Neural cell (in vitro differentiated cells): ENCODE results near the gene WNK2. TPM values are rescaled to one million over a fixed set of nuclear protein-coding genes. Genes with fewer than 3 reads are reported as not detected.

Experiments used
- H2AFZ ChIP-seq: fragments of 200-600, 300-800 bp; sonication (generic), shearing (Covaris generic); 2 replicates; pipeline ENCODE4 v1.6.0; 2014; ENCODE audit warnings: low read depth, mild to moderate bottlenecking, antibody characterized with exemption, low read length, moderate library complexity
- H3F3A ChIP-seq: fragments of 200-600 bp; shearing (Covaris generic); 2 replicates; pipeline ENCODE4 v1.6.1; 2016; ENCODE audit warnings: mild to moderate bottlenecking, moderate library complexity, mixed read lengths, antibody characterized with exemption, low read length; ENCODE audit not compliant: insufficient read depth, poor library complexity, severe bottlenecking
- H3K27ac ChIP-seq: fragments of 200-600, 300-800 bp; sonication (generic), shearing (Covaris generic); 2 replicates; pipeline ENCODE4 v1.5.1; 2014; ENCODE audit warnings: mild to moderate bottlenecking, low read length, moderate library complexity
- H3K27me3 ChIP-seq: fragments of 300-800, 200-600 bp; sonication (generic), shearing (Covaris generic); 2 replicates; pipeline ENCODE4 v1.6.0; 2014; ENCODE audit warnings: mild to moderate bottlenecking, low read depth, low read length, moderate library complexity; ENCODE audit not compliant: insufficient read depth
- H3K36me3 ChIP-seq: fragments of 300-800, 200-600 bp; sonication (generic), shearing (Covaris generic); 2 replicates; pipeline ENCODE4 v1.5.1; 2014; ENCODE audit warnings: mild to moderate bottlenecking, antibody characterized with exemption, low read length, moderate library complexity; ENCODE audit not compliant: insufficient read depth
- H3K4me2 ChIP-seq: fragments of 300-800, 200-600 bp; sonication (generic), shearing (Covaris generic); 2 replicates; pipeline ENCODE4 v1.6.0; 2014; ENCODE audit warnings: mild to moderate bottlenecking, low read length
- H3K4me3 ChIP-seq: fragments of 300-800, 200-600 bp; sonication (generic), shearing (Covaris generic); 2 replicates; pipeline ENCODE4 v1.5.1; 2014; ENCODE audit warnings: mild to moderate bottlenecking, low read length, moderate library complexity
- H3K79me2 ChIP-seq: fragments of 200-600 bp; shearing (Covaris generic); replicated peaks from 2 replicates; pipeline ENCODE4 v1.6.0; 2014; ENCODE audit warnings: mild to moderate bottlenecking, low read length, moderate library complexity; ENCODE audit not compliant: insufficient read depth
- H3K9ac ChIP-seq: fragments of 300-800, 200-600 bp; sonication (generic), shearing (Covaris generic); 2 replicates; pipeline ENCODE4 v1.6.1; 2016; ENCODE audit warnings: mild to moderate bottlenecking, low read length, mixed read lengths
- H3K9me2 ChIP-seq: fragments of 200-600 bp; shearing (Covaris generic); 2 replicates; pipeline ENCODE4 v1.6.1; 2016; ENCODE audit warnings: mild to moderate bottlenecking, low read length, mixed read lengths; ENCODE audit not compliant: insufficient read depth
- H3K9me3 ChIP-seq: fragments of 200-600, 300-800 bp; sonication (generic), shearing (Covaris generic); 2 replicates; pipeline ENCODE4 v1.6.1; 2016; ENCODE audit warnings: mild to moderate bottlenecking, mixed run types, low read length, moderate library complexity, mixed read lengths
- H4K20me1 ChIP-seq: fragments of 200-600 bp; shearing (Covaris generic); 2 replicates; pipeline ENCODE4 v1.6.1; 2016; ENCODE audit warnings: mild to moderate bottlenecking, mixed run types; ENCODE audit not compliant: insufficient read depth
- EP300 ChIP-seq: fragments of 450-650 bp; conservative IDR thresholded peaks from 2 replicates; pipeline ENCODE4 v1.6.1; 2014; ENCODE audit warnings: antibody characterized with exemption, mild to moderate bottlenecking, moderate library complexity; ENCODE audit not compliant: poor library complexity, severe bottlenecking
- EZH2 ChIP-seq: fragments of 200-600, 300-800 bp; shearing (Covaris generic), sonication (generic); IDR thresholded peaks from 2 replicates; pipeline ENCODE4 v1.6.1; 2014; ENCODE audit warnings: antibody characterized with exemption, low read length, borderline replicate concordance, mild to moderate bottlenecking; ENCODE audit not compliant: insufficient read depth, poor library complexity, severe bottlenecking
- MXI1 ChIP-seq: fragments of 450-650 bp; conservative IDR thresholded peaks from 2 replicates; pipeline ENCODE4 v1.6.1; 2014; ENCODE audit warnings: antibody characterized with exemption, mild to moderate bottlenecking; ENCODE audit not compliant: poor library complexity, severe bottlenecking
- POLR2AphosphoS5 ChIP-seq: IDR thresholded peaks from 2 replicates; pipeline ENCODE4 v1.6.1; 2012
- RAD21 ChIP-seq: fragments of 450-650 bp; conservative IDR thresholded peaks from 2 replicates; pipeline ENCODE4 v1.6.1; 2014; ENCODE audit warnings: antibody characterized with exemption, mild to moderate bottlenecking, moderate library complexity
- SMC3 ChIP-seq: fragments of 450-650 bp; conservative IDR thresholded peaks from 2 replicates; pipeline ENCODE4 v1.6.1; 2014; ENCODE audit warnings: antibody characterized with exemption, mild to moderate bottlenecking, moderate library complexity; ENCODE audit not compliant: poor library complexity
- TAF1 ChIP-seq: IDR thresholded peaks from 2 replicates; pipeline ENCODE4 v1.6.1; 2012; ENCODE audit warnings: low read depth
- polyA plus RNA-seq: library from polyadenylated mRNA; depleted of rRNA; stranded (reverse); fragments of >200 nt; gene quantifications from 2 replicates; pipeline ENCODE4 v1.2.3, GENCODE V29; 2014
- TF ChIP-seq, protein P1 (sequence below): IDR thresholded peaks from 2 replicates; pipeline ENCODE4 v1.6.1; 2012; ENCODE audit warnings: borderline replicate concordance
- TF ChIP-seq, protein P2 (sequence below): fragments of 450-650 bp; IDR thresholded peaks from 2 replicates; pipeline ENCODE4 v1.5.1; 2014; ENCODE audit warnings: antibody characterized with exemption, mild to moderate bottlenecking, moderate library complexity; ENCODE audit not compliant: poor library complexity, severe bottlenecking

The WNK2 gene
- polyA plus RNA-seq, 1 donor from 2014 or later: 37.1 TPM

DNA sequence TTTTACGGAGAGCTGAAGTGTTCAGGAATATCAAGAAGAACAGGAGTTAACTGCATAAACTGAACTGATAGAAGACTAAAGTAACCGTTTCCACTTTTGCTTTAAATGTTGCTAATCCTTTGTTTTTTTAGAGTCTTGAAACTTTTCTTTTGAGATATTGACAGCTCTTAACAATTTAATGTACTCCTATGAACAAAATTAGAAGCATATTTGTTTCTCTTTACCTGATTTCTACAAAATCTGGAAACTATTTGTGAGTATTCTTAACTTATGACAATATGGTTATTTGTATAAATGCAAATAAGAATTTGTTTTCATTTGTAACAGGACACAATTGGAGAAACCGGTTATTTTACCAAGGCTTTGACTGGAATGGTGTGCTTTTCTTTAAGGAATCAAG lies 178.1 kb downstream of the WNK2 start:
- H3K36me3 ChIP-seq: no peaks in the 10 kb centered on the region
- H3K9me3 ChIP-seq: no peaks in the 10 kb centered on the region

DNA sequence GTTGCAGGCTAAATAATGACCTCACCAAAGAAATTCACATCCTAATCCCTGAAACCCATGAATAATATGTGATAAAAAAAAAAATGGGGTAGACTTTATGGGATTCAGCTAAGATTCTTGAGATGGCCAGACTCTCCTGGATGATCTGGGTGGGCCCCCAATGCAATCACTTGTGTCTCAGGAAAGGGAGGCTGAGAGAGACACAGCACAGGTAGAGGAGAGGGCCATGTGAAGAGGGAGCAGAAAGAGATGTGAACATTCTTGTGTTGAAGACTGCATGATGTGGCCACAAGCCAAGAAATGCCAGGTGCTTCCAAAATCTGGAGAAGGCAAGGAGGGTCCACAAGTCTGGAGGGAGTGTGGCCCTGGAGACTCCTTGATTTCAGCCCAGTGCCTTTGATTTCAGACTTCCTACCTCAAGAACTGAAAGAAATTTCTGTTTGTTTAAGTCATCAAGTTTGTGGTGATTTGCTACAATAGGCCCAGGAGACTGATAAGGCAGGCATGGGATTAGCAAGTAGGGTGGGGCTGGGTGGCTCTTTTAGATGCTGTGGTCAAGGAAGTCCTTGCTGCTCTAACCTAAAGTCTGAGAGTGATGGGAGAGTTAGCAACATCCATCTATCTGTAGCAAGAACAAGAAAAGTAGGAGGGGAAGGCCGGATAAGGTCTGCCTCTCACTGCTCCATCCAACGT lies 180.9 kb downstream of the WNK2 start:
- Histone ChIP-seq H2AFZ (no peak overlapping the region), H3K9ac (no peak overlapping the region), H3F3A (no peaks in the 10 kb centered on the region), H3K4me3 (no peak overlapping the region), H3K79me2 (no peaks in the 10 kb centered on the region), H3K9me2 (no peaks in the 10 kb centered on the region), H4K20me1 (no peaks in the 10 kb centered on the region), H3K27ac (no peak overlapping the region), H3K9me3 (no peaks in the 10 kb centered on the region), H3K36me3 (no peaks in the 10 kb centered on the region), H3K4me2 (no peak overlapping the region), H3K27me3 (no peaks in the 10 kb centered on the region)
- TF ChIP-seq, protein P1, sequence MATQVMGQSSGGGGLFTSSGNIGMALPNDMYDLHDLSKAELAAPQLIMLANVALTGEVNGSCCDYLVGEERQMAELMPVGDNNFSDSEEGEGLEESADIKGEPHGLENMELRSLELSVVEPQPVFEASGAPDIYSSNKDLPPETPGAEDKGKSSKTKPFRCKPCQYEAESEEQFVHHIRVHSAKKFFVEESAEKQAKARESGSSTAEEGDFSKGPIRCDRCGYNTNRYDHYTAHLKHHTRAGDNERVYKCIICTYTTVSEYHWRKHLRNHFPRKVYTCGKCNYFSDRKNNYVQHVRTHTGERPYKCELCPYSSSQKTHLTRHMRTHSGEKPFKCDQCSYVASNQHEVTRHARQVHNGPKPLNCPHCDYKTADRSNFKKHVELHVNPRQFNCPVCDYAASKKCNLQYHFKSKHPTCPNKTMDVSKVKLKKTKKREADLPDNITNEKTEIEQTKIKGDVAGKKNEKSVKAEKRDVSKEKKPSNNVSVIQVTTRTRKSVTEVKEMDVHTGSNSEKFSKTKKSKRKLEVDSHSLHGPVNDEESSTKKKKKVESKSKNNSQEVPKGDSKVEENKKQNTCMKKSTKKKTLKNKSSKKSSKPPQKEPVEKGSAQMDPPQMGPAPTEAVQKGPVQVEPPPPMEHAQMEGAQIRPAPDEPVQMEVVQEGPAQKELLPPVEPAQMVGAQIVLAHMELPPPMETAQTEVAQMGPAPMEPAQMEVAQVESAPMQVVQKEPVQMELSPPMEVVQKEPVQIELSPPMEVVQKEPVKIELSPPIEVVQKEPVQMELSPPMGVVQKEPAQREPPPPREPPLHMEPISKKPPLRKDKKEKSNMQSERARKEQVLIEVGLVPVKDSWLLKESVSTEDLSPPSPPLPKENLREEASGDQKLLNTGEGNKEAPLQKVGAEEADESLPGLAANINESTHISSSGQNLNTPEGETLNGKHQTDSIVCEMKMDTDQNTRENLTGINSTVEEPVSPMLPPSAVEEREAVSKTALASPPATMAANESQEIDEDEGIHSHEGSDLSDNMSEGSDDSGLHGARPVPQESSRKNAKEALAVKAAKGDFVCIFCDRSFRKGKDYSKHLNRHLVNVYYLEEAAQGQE: no peak
- no peak for TF ChIP-seq EZH2

More for the DNA sequence above, 178.1 kb downstream of the WNK2 start:
- Histone ChIP-seq H3K4me3 (no peak overlapping the region), H3K9ac (no peak overlapping the region), H3F3A (no peaks in the 10 kb centered on the region), H4K20me1 (no peaks in the 10 kb centered on the region), H2AFZ (no peak overlapping the region), H3K4me2 (no peak overlapping the region), H3K9me2 (no peaks in the 10 kb centered on the region), H3K27ac (no peak overlapping the region), H3K27me3 (no peaks in the 10 kb centered on the region), H3K79me2 (no peaks in the 10 kb centered on the region)
- TF ChIP-seq POLR2AphosphoS5: no peak
- no peak for TF ChIP-seq MXI1
- TF ChIP-seq, protein P1: no peak
- no peak for TF ChIP-seq EP300
- no peak for TF ChIP-seq SMC3
- TF ChIP-seq TAF1: no peak
- TF ChIP-seq RAD21: no peak
- TF ChIP-seq EZH2: no peak
- TF ChIP-seq, protein P2, sequence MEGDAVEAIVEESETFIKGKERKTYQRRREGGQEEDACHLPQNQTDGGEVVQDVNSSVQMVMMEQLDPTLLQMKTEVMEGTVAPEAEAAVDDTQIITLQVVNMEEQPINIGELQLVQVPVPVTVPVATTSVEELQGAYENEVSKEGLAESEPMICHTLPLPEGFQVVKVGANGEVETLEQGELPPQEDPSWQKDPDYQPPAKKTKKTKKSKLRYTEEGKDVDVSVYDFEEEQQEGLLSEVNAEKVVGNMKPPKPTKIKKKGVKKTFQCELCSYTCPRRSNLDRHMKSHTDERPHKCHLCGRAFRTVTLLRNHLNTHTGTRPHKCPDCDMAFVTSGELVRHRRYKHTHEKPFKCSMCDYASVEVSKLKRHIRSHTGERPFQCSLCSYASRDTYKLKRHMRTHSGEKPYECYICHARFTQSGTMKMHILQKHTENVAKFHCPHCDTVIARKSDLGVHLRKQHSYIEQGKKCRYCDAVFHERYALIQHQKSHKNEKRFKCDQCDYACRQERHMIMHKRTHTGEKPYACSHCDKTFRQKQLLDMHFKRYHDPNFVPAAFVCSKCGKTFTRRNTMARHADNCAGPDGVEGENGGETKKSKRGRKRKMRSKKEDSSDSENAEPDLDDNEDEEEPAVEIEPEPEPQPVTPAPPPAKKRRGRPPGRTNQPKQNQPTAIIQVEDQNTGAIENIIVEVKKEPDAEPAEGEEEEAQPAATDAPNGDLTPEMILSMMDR: no peak
